HEK293 (cell line): ENCODE measurements around the gene LEF1.

Source experiments
- CTCF ChIA-PET: fragments of 350-600 bp; formaldehyde crosslinking; extraction: SDS; loops from one replicate; lab custom pipeline; 2021; ENCODE audit warnings: antibody characterized with exemption; lab: Yijun Ruan, JAX
- POLR2A ChIA-PET: fragments of 300-600 bp; formaldehyde crosslinking; extraction: SDS; loops from one replicate; lab custom pipeline; 2020; ENCODE audit warnings: antibody characterized with exemption, inconsistent platforms; lab: Yijun Ruan, JAX
- H3K27ac ChIP-seq: fragments of 200-500 bp; sonication (Bioruptor generic); 2 replicates; pipeline ENCODE4 v1.5.1; 2014; ENCODE audit warnings: low read depth, low read length, control low read depth, inconsistent platforms; ENCODE audit errors: extremely low read depth
- H3K36me3 ChIP-seq, 2 experiments: fragments of 200-500 bp in 1 of 2; sonication (Bioruptor generic) in 1 of 2; 1 replicate in 1 of 2; 2 replicates in 1 of 2; pipeline ENCODE4 v1.5.1; 2014 to 2017; ENCODE audit warnings: inconsistent platforms in 2 of 2, low read length in 2 of 2; ENCODE audit not compliant: control insufficient read depth in 2 of 2, insufficient read depth in 1 of 2
- H3K4me1 ChIP-seq: fragments of 200-500 bp; sonication (Bioruptor generic); 2 replicates; pipeline ENCODE4 v1.5.1; 2014; ENCODE audit warnings: mild to moderate bottlenecking, low read length, inconsistent platforms; ENCODE audit not compliant: control insufficient read depth, insufficient read depth
- H3K4me3 ChIP-seq: 2 replicates; pipeline ENCODE4 v1.5.1; 2011; ENCODE audit warnings: low read depth, mild to moderate bottlenecking, control low read depth, low read length, moderate library complexity
- H3K9me3 ChIP-seq: fragments of 200-500 bp; sonication (Bioruptor generic); 2 replicates; pipeline ENCODE4 v1.5.1; 2014; ENCODE audit warnings: low read depth, low read length, inconsistent platforms; ENCODE audit not compliant: control insufficient read depth, insufficient read depth
- BCL11A ChIP-seq: fragments of 450-650 bp; formaldehyde crosslinking; IDR thresholded peaks from 2 replicates; pipeline ENCODE4 v1.5.1; 2016; ENCODE audit warnings: low read depth, missing biosample characterization, missing genetic modification characterization
- GLI2 ChIP-seq: fragments of 450-650 bp; formaldehyde crosslinking; IDR thresholded peaks from 2 replicates; pipeline ENCODE4; 2017; ENCODE audit warnings: missing biosample characterization, missing genetic modification characterization, low read depth, borderline replicate concordance
- KLF1 ChIP-seq: fragments of 450-650 bp; formaldehyde crosslinking; IDR thresholded peaks from 2 replicates; pipeline ENCODE4 v1.5.1; 2016; ENCODE audit warnings: missing biosample characterization, missing genetic modification characterization
- MZF1 ChIP-seq: fragments of 450-650 bp; formaldehyde crosslinking; IDR thresholded peaks from 2 replicates; pipeline ENCODE4 v1.5.1; 2017; ENCODE audit warnings: missing biosample characterization, missing genetic modification characterization, borderline replicate concordance
- OVOL3 ChIP-seq: fragments of 450-650 bp; formaldehyde crosslinking; IDR thresholded peaks from 2 replicates; pipeline ENCODE4 v1.5.1; 2016; ENCODE audit warnings: missing biosample characterization, missing genetic modification characterization
- PRDM1 ChIP-seq: fragments of 450-650 bp; formaldehyde crosslinking; IDR thresholded peaks from 2 replicates; pipeline ENCODE4; 2016; ENCODE audit warnings: missing biosample characterization, missing genetic modification characterization
- TRIM28 ChIP-seq: IDR thresholded peaks from 2 replicates; pipeline ENCODE4 v1.6.1; 2011; ENCODE audit warnings: low read length, control low read depth, borderline replicate concordance
- ZBTB17 ChIP-seq: fragments of 450-650 bp; formaldehyde crosslinking; IDR thresholded peaks from 2 replicates; pipeline ENCODE4 v1.5.1; 2016; ENCODE audit warnings: missing biosample characterization, missing genetic modification characterization
- ZBTB20 ChIP-seq: fragments of 450-650 bp; formaldehyde crosslinking; IDR thresholded peaks from 2 replicates; pipeline ENCODE4 v1.5.1; 2016; ENCODE audit warnings: missing biosample characterization, missing genetic modification characterization
- ZFP3 ChIP-seq: fragments of 450-650 bp; formaldehyde crosslinking; IDR thresholded peaks from 2 replicates; pipeline ENCODE4 v1.5.1; 2016; ENCODE audit warnings: low read depth, missing biosample characterization, missing genetic modification characterization
- ZNF19 ChIP-seq: fragments of 450-650 bp; formaldehyde crosslinking; IDR thresholded peaks from 2 replicates; pipeline ENCODE4; 2016; ENCODE audit warnings: missing biosample characterization, missing genetic modification characterization, low read depth
- ZNF366 ChIP-seq: fragments of 450-650 bp; formaldehyde crosslinking; conservative IDR thresholded peaks from 2 replicates; pipeline ENCODE4 v1.5.1; 2016; ENCODE audit warnings: missing biosample characterization, missing genetic modification characterization
- ZNF391 ChIP-seq: fragments of 450-650 bp; formaldehyde crosslinking; IDR thresholded peaks from 2 replicates; pipeline ENCODE4 v1.5.1; 2016; ENCODE audit warnings: low read depth, missing biosample characterization, missing genetic modification characterization, borderline replicate concordance
- ZNF473 ChIP-seq: fragments of 450-650 bp; formaldehyde crosslinking; IDR thresholded peaks from 2 replicates; pipeline ENCODE4 v1.5.1; 2017; ENCODE audit warnings: missing biosample characterization, missing genetic modification characterization
- ZNF629 ChIP-seq: fragments of 450-650 bp; formaldehyde crosslinking; IDR thresholded peaks from 2 replicates; pipeline ENCODE4 v1.5.1; 2017; ENCODE audit warnings: missing biosample characterization, missing genetic modification characterization
- ZNF645 ChIP-seq: fragments of 450-650 bp; formaldehyde crosslinking; IDR thresholded peaks from 2 replicates; pipeline ENCODE4; 2016; ENCODE audit warnings: missing biosample characterization, missing genetic modification characterization
- ZNF664 ChIP-seq: fragments of 450-650 bp; formaldehyde crosslinking; IDR thresholded peaks from 2 replicates; pipeline ENCODE4 v1.5.1; 2016; ENCODE audit warnings: missing biosample characterization, missing genetic modification characterization
- ZSCAN23 ChIP-seq: fragments of 450-650 bp; formaldehyde crosslinking; IDR thresholded peaks from 2 replicates; pipeline ENCODE4 v1.5.1; 2016; ENCODE audit warnings: missing biosample characterization, missing genetic modification characterization
- TF ChIP-seq, protein P1 (sequence below): fragments of 450-650 bp; IDR thresholded peaks from 2 replicates; pipeline ENCODE4 v1.5.1; 2018; ENCODE audit warnings: missing biosample characterization, missing genetic modification characterization
- TF ChIP-seq, protein P2 (sequence below): fragments of 450-650 bp; formaldehyde crosslinking; IDR thresholded peaks from 2 replicates; pipeline ENCODE4 v1.5.1; 2016; ENCODE audit warnings: missing biosample characterization, missing genetic modification characterization
- TF ChIP-seq, protein P3 (sequence below): fragments of 450-650 bp; formaldehyde crosslinking; IDR thresholded peaks from 2 replicates; pipeline ENCODE4 v1.5.1; 2016; ENCODE audit warnings: missing biosample characterization, missing genetic modification characterization

LEF1 gene

GRCh38 chr4:108080747-108081146, 88.0 kb downstream of the LEF1 start:
- POLR2A ChIA-PET, result no interaction called here
- Histone ChIP-seq H3K36me3 (peaks cover 0 to 42% of the 10 kb centered on the region in 2 experiments; a peak in 1 of 3 replicates), H3K9me3 (no peaks in the 10 kb centered on the region)

DNA sequence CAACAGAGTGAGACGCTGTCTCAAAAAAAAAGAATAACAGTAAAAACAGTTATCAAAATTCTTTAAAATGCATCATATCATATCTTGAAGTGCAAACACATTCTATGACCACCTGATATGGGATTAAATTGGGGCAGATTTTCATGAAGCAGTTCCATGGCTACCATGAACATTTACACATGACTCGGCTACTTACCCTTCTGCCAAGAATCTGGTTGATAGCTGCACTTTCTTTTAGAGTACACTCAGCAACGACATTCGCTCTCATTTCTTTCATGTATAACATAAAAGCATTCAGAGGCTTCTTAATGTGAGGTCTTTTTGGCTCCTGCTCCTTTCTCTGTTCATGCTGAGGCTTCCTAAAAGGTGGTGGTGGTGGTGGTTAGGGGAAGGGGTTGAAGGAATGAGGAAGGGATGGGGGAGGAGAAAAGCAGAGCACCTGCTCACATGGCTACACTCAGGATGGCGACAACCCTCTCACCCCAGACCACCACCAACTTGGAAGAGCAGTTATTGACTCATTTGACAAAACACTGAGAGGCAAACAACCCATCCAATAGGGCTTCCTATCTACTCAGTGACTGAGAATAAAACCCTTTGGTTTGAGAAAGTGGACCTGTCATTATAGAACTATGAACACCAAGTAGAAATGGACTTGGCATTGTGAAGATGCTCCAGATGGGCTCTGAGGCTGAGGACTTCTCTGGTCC, 90.6 kb downstream of the LEF1 start:
- H3K9me3 ChIP-seq, result no peaks in the 10 kb centered on the region
- ChIA-PET POLR2A (no interaction called here), CTCF (no interaction called here)
- H3K27ac ChIP-seq, result no peak overlapping the region
- no peak overlapping the region for H3K4me3 ChIP-seq
- peaks cover 0 to 39% of the 10 kb centered on the region in 2 experiments; a peak in 1 of 3 replicates for H3K36me3 ChIP-seq
- H3K4me1 ChIP-seq, result no peaks in the 10 kb centered on the region
- TF ChIP-seq OVOL3 (tag by site-specific recombination) (no peak), BCL11A (tag by site-specific recombination) (no peak), ZNF366 (tag by site-specific recombination) (no peak), PRDM1 (tag by site-specific recombination) (no peak), ZNF473 (no peak), ZFP3 (tag by site-specific recombination) (no peak), ZNF664 (tag by site-specific recombination) (no peak), MZF1 (tag by site-specific recombination) (no peak), KLF1 (tag by site-specific recombination) (no peak), ZNF645 (tag by site-specific recombination) (no peak), ZBTB20 (no peak), ZBTB17 (tag by site-specific recombination) (no peak)
- TF ChIP-seq, protein P1, sequence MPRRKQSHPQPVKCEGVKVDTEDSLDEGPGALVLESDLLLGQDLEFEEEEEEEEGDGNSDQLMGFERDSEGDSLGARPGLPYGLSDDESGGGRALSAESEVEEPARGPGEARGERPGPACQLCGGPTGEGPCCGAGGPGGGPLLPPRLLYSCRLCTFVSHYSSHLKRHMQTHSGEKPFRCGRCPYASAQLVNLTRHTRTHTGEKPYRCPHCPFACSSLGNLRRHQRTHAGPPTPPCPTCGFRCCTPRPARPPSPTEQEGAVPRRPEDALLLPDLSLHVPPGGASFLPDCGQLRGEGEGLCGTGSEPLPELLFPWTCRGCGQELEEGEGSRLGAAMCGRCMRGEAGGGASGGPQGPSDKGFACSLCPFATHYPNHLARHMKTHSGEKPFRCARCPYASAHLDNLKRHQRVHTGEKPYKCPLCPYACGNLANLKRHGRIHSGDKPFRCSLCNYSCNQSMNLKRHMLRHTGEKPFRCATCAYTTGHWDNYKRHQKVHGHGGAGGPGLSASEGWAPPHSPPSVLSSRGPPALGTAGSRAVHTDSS (tag by site-specific recombination), result no peak

More at GRCh38 chr4:108080747-108081146, 88.0 kb downstream of the LEF1 start:
- no peak for TF ChIP-seq ZNF391 (tag by site-specific recombination)
- no peak for TF ChIP-seq ZNF19 (tag by site-specific recombination)
- TF ChIP-seq, protein P2, sequence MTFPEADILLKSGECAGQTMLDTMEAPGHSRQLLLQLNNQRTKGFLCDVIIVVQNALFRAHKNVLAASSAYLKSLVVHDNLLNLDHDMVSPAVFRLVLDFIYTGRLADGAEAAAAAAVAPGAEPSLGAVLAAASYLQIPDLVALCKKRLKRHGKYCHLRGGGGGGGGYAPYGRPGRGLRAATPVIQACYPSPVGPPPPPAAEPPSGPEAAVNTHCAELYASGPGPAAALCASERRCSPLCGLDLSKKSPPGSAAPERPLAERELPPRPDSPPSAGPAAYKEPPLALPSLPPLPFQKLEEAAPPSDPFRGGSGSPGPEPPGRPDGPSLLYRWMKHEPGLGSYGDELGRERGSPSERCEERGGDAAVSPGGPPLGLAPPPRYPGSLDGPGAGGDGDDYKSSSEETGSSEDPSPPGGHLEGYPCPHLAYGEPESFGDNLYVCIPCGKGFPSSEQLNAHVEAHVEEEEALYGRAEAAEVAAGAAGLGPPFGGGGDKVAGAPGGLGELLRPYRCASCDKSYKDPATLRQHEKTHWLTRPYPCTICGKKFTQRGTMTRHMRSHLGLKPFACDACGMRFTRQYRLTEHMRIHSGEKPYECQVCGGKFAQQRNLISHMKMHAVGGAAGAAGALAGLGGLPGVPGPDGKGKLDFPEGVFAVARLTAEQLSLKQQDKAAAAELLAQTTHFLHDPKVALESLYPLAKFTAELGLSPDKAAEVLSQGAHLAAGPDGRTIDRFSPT (tag by site-specific recombination), result no peak
- TF ChIP-seq, protein P3, sequence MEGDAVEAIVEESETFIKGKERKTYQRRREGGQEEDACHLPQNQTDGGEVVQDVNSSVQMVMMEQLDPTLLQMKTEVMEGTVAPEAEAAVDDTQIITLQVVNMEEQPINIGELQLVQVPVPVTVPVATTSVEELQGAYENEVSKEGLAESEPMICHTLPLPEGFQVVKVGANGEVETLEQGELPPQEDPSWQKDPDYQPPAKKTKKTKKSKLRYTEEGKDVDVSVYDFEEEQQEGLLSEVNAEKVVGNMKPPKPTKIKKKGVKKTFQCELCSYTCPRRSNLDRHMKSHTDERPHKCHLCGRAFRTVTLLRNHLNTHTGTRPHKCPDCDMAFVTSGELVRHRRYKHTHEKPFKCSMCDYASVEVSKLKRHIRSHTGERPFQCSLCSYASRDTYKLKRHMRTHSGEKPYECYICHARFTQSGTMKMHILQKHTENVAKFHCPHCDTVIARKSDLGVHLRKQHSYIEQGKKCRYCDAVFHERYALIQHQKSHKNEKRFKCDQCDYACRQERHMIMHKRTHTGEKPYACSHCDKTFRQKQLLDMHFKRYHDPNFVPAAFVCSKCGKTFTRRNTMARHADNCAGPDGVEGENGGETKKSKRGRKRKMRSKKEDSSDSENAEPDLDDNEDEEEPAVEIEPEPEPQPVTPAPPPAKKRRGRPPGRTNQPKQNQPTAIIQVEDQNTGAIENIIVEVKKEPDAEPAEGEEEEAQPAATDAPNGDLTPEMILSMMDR (tag by site-specific recombination), result no peak
- no peak for TF ChIP-seq TRIM28
- no peak for TF ChIP-seq GLI2
- TF ChIP-seq ZSCAN23, result no peak
- no peak for TF ChIP-seq ZNF629 (tag by site-specific recombination)
- Histone ChIP-seq H3K4me1 (no peaks in the 10 kb centered on the region), H3K27ac (no peak overlapping the region), H3K4me3 (no peak overlapping the region)
- CTCF ChIA-PET, result no interaction called here
